K562 (cell line): ENCODE data around the gene CDYL2. TPM values are rescaled to one million over a fixed set of nuclear protein-coding genes. Genes with fewer than 3 reads are reported as not detected.

Experiments
- ATAC-seq: fragments of 200-7000 bp; cut with Tn5 transposase; 3 replicates; pipeline ENCODE4 v1.9.1; 2020; ENCODE audit warnings: moderate library complexity
- BruUV-seq: library from RNA; stranded (reverse); fragments of 400-500 nt; replicated peaks from 2 replicates; lab custom pipeline; 2021; lab: Mats Ljungman, UMichigan
- CTCF ChIA-PET: fragments of 300-600 bp; formaldehyde crosslinking; extraction: SDS; loops from one replicate; lab custom pipeline; 2021; ENCODE audit warnings: low intra/inter-chr PET ratio; lab: Yijun Ruan, JAX
- POLR2A ChIA-PET: fragments of 300-600, 350-650 bp; sonication (Branson Sonifier 250); formaldehyde crosslinking; extraction: SDS; loops from one replicate; lab custom pipeline; 2021; ENCODE audit warnings: antibody characterized with exemption, inconsistent platforms; lab: Yijun Ruan, JAX
- DNase-seq, 4 experiments: peaks; one replicate each; pipeline versions ENCODE4 v3.0.0 to v3.0.0-alpha.2; 2011 to 2018; ENCODE audit warnings: low spot score in 3 of 4, mixed read lengths in 3 of 4; ENCODE audit errors: extremely low read depth in 1 of 4
- FAIRE-seq: peaks from 2 replicates; lab custom pipeline; 2011; peaks lifted over from hg19 to GRCh38; lab: Jason Lieb, UNC
- H2AFZ ChIP-seq: 2 replicates; pipeline ENCODE4 v1.6.0; 2011; ENCODE audit warnings: low read depth, low read length, control low read depth, inconsistent platforms
- H3K27ac ChIP-seq: fragments of 200-600 bp; 3 replicates; pipeline ENCODE4 v1.8.0; 2011; ENCODE audit warnings: low read depth, mild to moderate bottlenecking, control low read depth, inconsistent platforms, low read length, moderate library complexity, mixed read lengths; ENCODE audit errors: extremely low read depth
- H3K27me3 ChIP-seq, 2 experiments: fragments of 300-600 bp in 1 of 2; 2 replicates in 1 of 2; 3 replicates in 1 of 2; pipeline versions ENCODE4 v1.6.0 to v1.8.0; 2011; ENCODE audit warnings: inconsistent platforms in 2 of 2, low read length in 2 of 2, mild to moderate bottlenecking in 1 of 2, mixed read lengths in 1 of 2, moderate library complexity in 1 of 2; ENCODE audit not compliant: control insufficient read depth in 2 of 2, insufficient read depth in 2 of 2
- H3K36me3 ChIP-seq: fragments of 300-600 bp; 3 replicates; pipeline ENCODE4 v1.8.0; 2011; ENCODE audit warnings: mild to moderate bottlenecking, low read length, inconsistent platforms; ENCODE audit not compliant: control insufficient read depth, insufficient read depth
- H3K4me1 ChIP-seq, 2 experiments: fragments of 200-600 bp in 1 of 2; replicated peaks in 1 of 2; 2 replicates in 1 of 2; 3 replicates in 1 of 2; pipeline versions ENCODE4 v1.5.1 to v1.8.0; 2011; ENCODE audit warnings: inconsistent platforms in 2 of 2, low read length in 2 of 2, mild to moderate bottlenecking in 1 of 2, mixed read lengths in 1 of 2, moderate library complexity in 1 of 2; ENCODE audit not compliant: control insufficient read depth in 2 of 2, insufficient read depth in 2 of 2
- H3K4me2 ChIP-seq: 2 replicates; pipeline ENCODE4 v1.6.1; 2011; ENCODE audit warnings: low read length, control low read depth, inconsistent platforms, mixed read lengths; ENCODE audit not compliant: insufficient read depth
- H3K4me3 ChIP-seq: fragments of 200-600 bp; sonication (generic), shearing (Covaris generic); 2 replicates; pipeline ENCODE4 v1.5.1; 2016; ENCODE audit warnings: control low read depth, inconsistent platforms
- H3K79me2 ChIP-seq: fragments of 200-600 bp; 3 replicates; pipeline ENCODE4 v1.8.0; 2011; ENCODE audit warnings: low read length, inconsistent platforms; ENCODE audit not compliant: control insufficient read depth, insufficient read depth
- H3K9ac ChIP-seq, 2 experiments: 2 replicates each; pipeline versions ENCODE4 v1.6.0 to v1.6.1; 2011; ENCODE audit warnings: low read depth in 2 of 2, low read length in 2 of 2, control low read depth in 1 of 2, inconsistent platforms in 1 of 2, mild to moderate bottlenecking in 1 of 2, mixed read lengths in 1 of 2; ENCODE audit not compliant: insufficient read depth in 1 of 2
- H3K9me1 ChIP-seq: one replicate; pipeline ENCODE4 v1.6.0; 2011; ENCODE audit warnings: inconsistent platforms, mild to moderate bottlenecking, low read length, moderate library complexity; ENCODE audit not compliant: control insufficient read depth, insufficient read depth
- H3K9me3 ChIP-seq: replicated peaks from 2 replicates; pipeline ENCODE4 v1.5.1; 2011; ENCODE audit warnings: low read depth, low read length, inconsistent platforms; ENCODE audit not compliant: control insufficient read depth, insufficient read depth
- H4K20me1 ChIP-seq: replicated peaks from 2 replicates; pipeline ENCODE4 v1.6.1; 2011; ENCODE audit warnings: low read length, inconsistent platforms, mixed read lengths; ENCODE audit not compliant: control insufficient read depth, insufficient read depth
- CTBP1 ChIP-seq: fragments of 450-650 bp; IDR thresholded peaks from 2 replicates; pipeline ENCODE4 v1.6.1; 2016; ENCODE audit warnings: borderline replicate concordance
- KDM2B ChIP-seq: fragments of 250-450 bp; sonication (Bioruptor Pico); IDR thresholded peaks from 2 replicates; pipeline ENCODE4 v1.8.0; 2021; ENCODE audit warnings: mild to moderate bottlenecking, moderate library complexity
- KLF6 ChIP-seq: fragments of 250-450 bp; sonication (Bioruptor Pico); IDR thresholded peaks from 2 replicates; pipeline ENCODE4 v1.4.0; 2020; ENCODE audit warnings: mild to moderate bottlenecking, moderate library complexity, borderline replicate concordance
- MAZ ChIP-seq, 2 experiments: fragments of 450-650 bp in 1 of 2; sonication (generic) in 1 of 2; formaldehyde crosslinking; IDR thresholded peaks in 1 of 2; conservative IDR thresholded peaks in 1 of 2; 2 replicates each; pipeline versions ENCODE4 v1.4.0 to v1.5.0; 2020; ENCODE audit warnings: mild to moderate bottlenecking in 1 of 2, missing genetic modification reagents in 1 of 2
- NCOR1 ChIP-seq: fragments of 450-650 bp; IDR thresholded peaks from 2 replicates; pipeline ENCODE4 v1.6.1; 2016; ENCODE audit warnings: mild to moderate bottlenecking, moderate library complexity
- PCBP1 ChIP-seq: fragments of 200-400 bp; formaldehyde crosslinking; IDR thresholded peaks from 2 replicates; pipeline ENCODE4 v1.6.1; 2018; ENCODE audit warnings: mild to moderate bottlenecking, low read depth, low read length; ENCODE audit not compliant: poor library complexity, severe bottlenecking
- SAFB ChIP-seq: fragments of 200-400 bp; formaldehyde crosslinking; IDR thresholded peaks from 2 replicates; pipeline ENCODE4 v1.6.1; 2017; ENCODE audit warnings: low read depth, low read length, borderline replicate concordance
- SAFB2 ChIP-seq: fragments of 200-400 bp; formaldehyde crosslinking; IDR thresholded peaks from 2 replicates; pipeline ENCODE4 v1.6.1; 2018; ENCODE audit warnings: borderline replicate concordance, low read length, low read depth, moderate library complexity; ENCODE audit not compliant: severe bottlenecking
- SP1 ChIP-seq: sonication (generic); formaldehyde crosslinking; IDR thresholded peaks from 2 replicates; pipeline ENCODE4 v1.8.1; 2022; ENCODE audit warnings: mild to moderate bottlenecking, missing genetic modification reagents
- SP2 ChIP-seq: IDR thresholded peaks from 2 replicates; pipeline ENCODE4 v1.6.1; 2011; ENCODE audit warnings: mild to moderate bottlenecking, low read depth, low read length, moderate library complexity; ENCODE audit not compliant: poor library complexity, severe bottlenecking; ENCODE audit errors: extremely low read depth
- SRSF7 ChIP-seq: fragments of 200-400 bp; formaldehyde crosslinking; optimal IDR thresholded peaks from 2 replicates; pipeline ENCODE3; 2017; ENCODE audit warnings: mild to moderate bottlenecking, low read depth, low read length
- SRSF9 ChIP-seq: fragments of 200-400 bp; formaldehyde crosslinking; IDR thresholded peaks from 2 replicates; pipeline ENCODE4 v1.6.1; 2017; ENCODE audit warnings: low read depth, low read length, borderline replicate concordance
- ZNF436 ChIP-seq: fragments of 250-450, 450-650 bp; sonication (Bioruptor Pico); formaldehyde crosslinking; IDR thresholded peaks from 2 replicates; pipeline ENCODE4 v1.7.0; 2020; ENCODE audit warnings: mild to moderate bottlenecking
- WGBS: fragments of 100-300 bp; shearing (Covaris generic); methylation state at CpG from one replicate; pipeline ENCODE4 v1.1.6; 2016; ENCODE audit warnings: low coverage, mixed read lengths; ENCODE audit not compliant: insufficient coverage; ENCODE audit errors: missing lambda C conversion rate; 5-methylcytosine and 5-hydroxymethylcytosine counted together
- in situ Hi-C: fragments of 300-500 bp; cut with MboI; formaldehyde crosslinking; loops from 4 replicates; pipeline ENCODE4 v1.15.0; 2018; ENCODE audit warnings: inconsistent platforms, mixed read lengths
- intact Hi-C: fragments of 100-400 bp; cut with micrococcal nuclease; formaldehyde crosslinking; loops from 2 replicates; pipeline ENCODE4 v1.14.2; 2022
- polyA plus RNA-seq, 8 experiments: library from polyadenylated mRNA; depleted of rRNA in 4 of 8; stranded (reverse) in 5 of 8; unstranded in 3 of 8; fragments of >200 nt; fragmentation: Nextera tagmentation in 2 of 8; fragmentation: Illumina TruSeq in 1 of 8; extraction: Ambion mirVana in 2 of 8; extraction: Trizol in 1 of 8; gene quantifications; 2 replicates each; pipeline versions ENCODE4 v1.2.1 to v1.2.3, GENCODE V29; 2011 to 2014; ENCODE audit warnings: inconsistent platforms in 1 of 8, missing spikeins in 1 of 8
- total RNA-seq, 7 experiments: library from RNA; depleted of rRNA in 6 of 7; stranded (reverse); fragments of >200 nt in 6 of 7; fragmentation: Illumina TruSeq in 2 of 7; extraction: Trizol in 2 of 7; gene quantifications; 2 replicates each; pipeline versions ENCODE4 v1.2.1 to v1.2.3, GENCODE V29; 2011 to 2021; ENCODE audit warnings: low replicate concordance in 1 of 7
- TF ChIP-seq, protein P1 (sequence below): fragments of 450-650 bp; IDR thresholded peaks from 2 replicates; pipeline ENCODE4 v1.6.1; 2016; ENCODE audit warnings: antibody characterized with exemption
- TF ChIP-seq, protein P2 (sequence below): fragments of 450-650 bp; IDR thresholded peaks from 2 replicates; pipeline ENCODE4 v1.6.1; 2018; ENCODE audit not compliant: partially characterized antibody

Gene CDYL2
- total and polyA plus RNA-seq, 9 of the 15 experiments (the other 6 are each of a cell fraction or from before 2014, with no cell fraction given): under 0.01 to 0.04 (median 0.01) TPM; not detected in 6

DNA sequence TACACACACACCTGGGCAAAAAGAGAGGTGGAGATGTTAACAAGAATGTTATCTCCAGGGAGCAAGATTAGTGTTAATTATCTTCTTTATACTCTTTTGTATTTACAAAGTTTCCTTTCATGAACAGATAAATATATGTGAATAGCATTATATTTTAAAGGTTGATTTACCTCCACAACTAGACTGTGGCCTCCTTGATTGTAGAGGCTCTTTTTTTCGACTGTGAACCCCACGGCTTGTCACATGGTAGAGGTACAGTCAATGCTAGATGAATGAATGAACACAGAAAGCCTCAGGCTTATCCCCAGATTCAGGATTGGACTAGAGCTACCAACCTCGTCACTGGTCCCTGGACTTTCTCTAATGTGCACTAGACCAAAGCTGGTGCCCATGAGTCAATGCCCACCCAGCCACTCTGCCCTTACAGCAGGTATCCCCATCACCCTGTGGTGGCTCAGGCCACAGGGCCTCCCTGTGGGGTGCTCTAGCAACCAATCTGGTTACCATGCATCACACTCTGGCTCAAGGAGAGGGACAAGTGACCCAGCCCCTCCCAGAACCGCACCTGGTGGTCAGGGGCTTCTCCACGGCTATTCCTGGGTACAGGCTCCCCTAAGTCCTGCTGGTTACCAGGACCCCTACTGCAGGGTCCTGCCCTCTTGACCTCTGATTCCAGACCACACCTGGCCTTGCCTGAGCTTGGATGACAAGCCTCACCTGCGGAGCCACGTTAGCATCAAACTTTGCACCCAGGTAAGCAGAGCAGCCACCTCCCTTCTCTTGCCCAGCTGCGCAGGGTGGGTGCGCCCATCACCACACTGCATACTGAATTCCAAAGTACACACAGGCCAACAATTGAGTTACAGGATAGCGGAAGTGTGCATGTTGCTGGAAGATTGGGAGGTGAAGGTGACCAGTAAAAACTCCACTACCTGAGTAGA, 101.0 kb downstream of the CDYL2 start (continued):
- TF ChIP-seq NCOR1 (no peak), SRSF7 (no peak), ZNF436 (CRISPR knock-in tag) (no peak)

DNA sequence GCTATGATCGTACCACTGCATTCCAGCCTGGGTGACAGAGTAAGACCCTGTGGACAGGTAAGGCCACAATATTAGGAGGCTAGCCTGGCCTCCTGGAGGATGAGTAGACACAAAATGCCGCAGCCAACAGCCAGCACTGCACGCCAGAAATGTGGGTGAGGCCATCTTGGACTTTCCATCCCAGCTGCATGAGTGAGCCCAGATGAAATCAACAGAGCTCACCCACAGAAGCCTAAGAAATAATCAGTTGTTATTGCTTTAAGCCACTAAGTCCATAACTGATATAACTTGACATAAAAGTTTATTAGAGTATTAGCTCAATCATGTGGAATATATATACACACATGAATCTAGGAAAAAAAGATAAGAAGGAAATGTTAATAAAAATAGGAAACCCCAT, 101.7 kb downstream of the CDYL2 start:
- ChIA-PET POLR2A (no interaction called here), CTCF (no interaction called here)
- Histone ChIP-seq H3K79me2 (no peaks in the 10 kb centered on the region), H3K9me1 (no peaks in the 10 kb centered on the region), H3K4me3 (no peak overlapping the region), H3K9me3 (no peaks in the 10 kb centered on the region), H4K20me1 (no peaks in the 10 kb centered on the region), H2AFZ (no peak overlapping the region), H3K27ac (no peak overlapping the region), H3K4me2 (no peak overlapping the region), H3K4me1 (no peaks in the 10 kb centered on the region), H3K36me3 (no peaks in the 10 kb centered on the region), H3K27me3 (no peaks in the 10 kb centered on the region), H3K9ac (no peak overlapping the region)
- intact Hi-C loops: no loop called here
- FAIRE-seq: no peak
- WGBS: 0% methylated on average over 3 of the region's 3 CpGs
- BruUV-seq: no TSS peak
- no peak for ATAC-seq
- in situ Hi-C loops: no loop called here
- DNase-seq: no peak
- TF ChIP-seq SAFB (no peak), SP1 (CRISPR knock-in tag) (no peak), CTBP1 (no peak), KLF6 (CRISPR knock-in tag) (no peak), SRSF9 (no peak), KDM2B (CRISPR knock-in tag) (no peak), PCBP1 (no peak), SAFB2 (no peak), MAZ (CRISPR knock-in tag; conservative IDR thresholded peaks at IDR 0.05 in 1 of 2, IDR thresholded peaks at IDR 0.05 in 1 of 2) (no peak), SP2 (no peak)
- TF ChIP-seq, protein P1, sequence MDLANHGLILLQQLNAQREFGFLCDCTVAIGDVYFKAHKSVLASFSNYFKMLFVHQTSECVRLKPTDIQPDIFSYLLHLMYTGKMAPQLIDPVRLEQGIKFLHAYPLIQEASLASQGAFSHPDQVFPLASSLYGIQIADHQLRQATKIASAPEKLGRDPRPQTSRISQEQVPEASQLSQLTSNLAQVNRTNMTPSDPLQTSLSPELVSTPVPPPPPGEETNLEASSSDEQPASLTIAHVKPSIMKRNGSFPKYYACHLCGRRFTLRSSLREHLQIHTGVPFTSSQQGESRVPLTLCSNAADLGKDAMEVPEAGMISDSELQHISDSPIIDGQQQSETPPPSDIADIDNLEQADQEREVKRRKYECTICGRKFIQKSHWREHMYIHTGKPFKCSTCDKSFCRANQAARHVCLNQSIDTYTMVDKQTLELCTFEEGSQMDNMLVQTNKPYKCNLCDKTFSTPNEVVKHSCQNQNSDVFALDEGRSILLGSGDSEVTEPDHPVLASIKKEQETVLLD: no peak
- TF ChIP-seq, protein P2, sequence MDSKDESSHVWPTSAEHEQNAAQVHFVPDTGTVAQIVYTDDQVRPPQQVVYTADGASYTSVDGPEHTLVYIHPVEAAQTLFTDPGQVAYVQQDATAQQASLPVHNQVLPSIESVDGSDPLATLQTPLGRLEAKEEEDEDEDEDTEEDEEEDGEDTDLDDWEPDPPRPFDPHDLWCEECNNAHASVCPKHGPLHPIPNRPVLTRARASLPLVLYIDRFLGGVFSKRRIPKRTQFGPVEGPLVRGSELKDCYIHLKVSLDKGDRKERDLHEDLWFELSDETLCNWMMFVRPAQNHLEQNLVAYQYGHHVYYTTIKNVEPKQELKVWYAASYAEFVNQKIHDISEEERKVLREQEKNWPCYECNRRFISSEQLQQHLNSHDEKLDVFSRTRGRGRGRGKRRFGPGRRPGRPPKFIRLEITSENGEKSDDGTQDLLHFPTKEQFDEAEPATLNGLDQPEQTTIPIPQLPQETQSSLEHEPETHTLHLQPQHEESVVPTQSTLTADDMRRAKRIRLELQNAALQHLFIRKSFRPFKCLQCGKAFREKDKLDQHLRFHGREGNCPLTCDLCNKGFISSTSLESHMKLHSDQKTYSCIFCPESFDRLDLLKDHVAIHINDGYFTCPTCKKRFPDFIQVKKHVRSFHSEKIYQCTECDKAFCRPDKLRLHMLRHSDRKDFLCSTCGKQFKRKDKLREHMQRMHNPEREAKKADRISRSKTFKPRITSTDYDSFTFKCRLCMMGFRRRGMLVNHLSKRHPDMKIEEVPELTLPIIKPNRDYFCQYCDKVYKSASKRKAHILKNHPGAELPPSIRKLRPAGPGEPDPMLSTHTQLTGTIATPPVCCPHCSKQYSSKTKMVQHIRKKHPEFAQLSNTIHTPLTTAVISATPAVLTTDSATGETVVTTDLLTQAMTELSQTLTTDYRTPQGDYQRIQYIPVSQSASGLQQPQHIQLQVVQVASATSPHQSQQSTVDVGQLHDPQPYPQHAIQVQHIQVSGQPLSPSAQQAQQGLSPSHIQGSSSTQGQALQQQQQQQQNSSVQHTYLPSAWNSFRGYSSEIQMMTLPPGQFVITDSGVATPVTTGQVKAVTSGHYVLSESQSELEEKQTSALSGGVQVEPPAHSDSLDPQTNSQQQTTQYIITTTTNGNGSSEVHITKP: no peak
